HepG2 (cell line): ENCODE results near the gene CAMTA2. TPM values are rescaled to one million over a fixed set of nuclear protein-coding genes. Genes with fewer than 3 reads are reported as not detected.

ENCODE experiments used
- AGO2 ChIP-seq: fragments of 200-400 bp; formaldehyde crosslinking; optimal IDR thresholded peaks from 2 replicates; pipeline ENCODE3; 2017; ENCODE audit warnings: mild to moderate bottlenecking, low read depth, low read length, moderate library complexity
- ATF1 ChIP-seq: IDR thresholded peaks from 2 replicates; pipeline ENCODE4 v1.6.1; 2016; ENCODE audit warnings: mild to moderate bottlenecking, control low read depth
- ATF6 ChIP-seq: sonication (generic); formaldehyde crosslinking; conservative IDR thresholded peaks from 2 replicates; pipeline ENCODE4 v1.4.0; 2020; ENCODE audit warnings: missing genetic modification reagents
- CBX1 ChIP-seq: IDR thresholded peaks from one replicate; pipeline ENCODE4 v1.6.1; 2016; ENCODE audit warnings: antibody characterized with exemption, low read depth
- HNF1B ChIP-seq: sonication (generic); formaldehyde crosslinking; IDR thresholded peaks from 2 replicates; pipeline ENCODE4 v1.5.1; 2020; ENCODE audit warnings: mild to moderate bottlenecking, moderate library complexity, missing genetic modification reagents
- KAT8 ChIP-seq: IDR thresholded peaks from 2 replicates; pipeline ENCODE4 v1.6.1; 2016; ENCODE audit warnings: missing genetic modification reagents, missing compliant biosample characterization
- MBD4 ChIP-seq: IDR thresholded peaks from 2 replicates; pipeline ENCODE4 v1.6.1; 2012; ENCODE audit warnings: low read length, inconsistent platforms, borderline replicate concordance
- MLXIP ChIP-seq: sonication (generic); formaldehyde crosslinking; IDR thresholded peaks from 2 replicates; pipeline ENCODE4 v1.9.0; 2021; ENCODE audit warnings: missing genetic modification reagents, borderline replicate concordance
- TFDP2 ChIP-seq: sonication (generic); formaldehyde crosslinking; IDR thresholded peaks from 2 replicates; pipeline ENCODE4 v1.4.0; 2020; ENCODE audit warnings: missing genetic modification reagents
- ZFP91 ChIP-seq: sonication (generic); formaldehyde crosslinking; IDR thresholded peaks from 2 replicates; pipeline ENCODE4 v1.9.0; 2022; ENCODE audit warnings: missing genetic modification reagents, mild to moderate bottlenecking, borderline replicate concordance
- ZNF329 ChIP-seq: sonication (generic); formaldehyde crosslinking; IDR thresholded peaks from 2 replicates; pipeline ENCODE4 v1.9.0; 2021; ENCODE audit warnings: low read depth, mild to moderate bottlenecking, missing genetic modification reagents
- ZNF441 ChIP-seq: sonication (generic); formaldehyde crosslinking; IDR thresholded peaks from 2 replicates; pipeline ENCODE4 v1.7.0; 2021; ENCODE audit warnings: missing genetic modification reagents, borderline replicate concordance
- ZNF605 ChIP-seq: sonication (generic); formaldehyde crosslinking; IDR thresholded peaks from 2 replicates; pipeline ENCODE4 v1.8.0; 2022; ENCODE audit warnings: mild to moderate bottlenecking, missing genetic modification reagents
- ZNF660 ChIP-seq: sonication (generic); formaldehyde crosslinking; IDR thresholded peaks from 2 replicates; pipeline ENCODE4 v1.5.1; 2020; ENCODE audit warnings: mild to moderate bottlenecking, low read depth, missing genetic modification reagents, borderline replicate concordance
- ZNF691 ChIP-seq: sonication (generic); formaldehyde crosslinking; IDR thresholded peaks from 2 replicates; pipeline ENCODE4 v1.4.0; 2020; ENCODE audit warnings: missing genetic modification reagents, low read depth, mild to moderate bottlenecking, borderline replicate concordance
- polyA plus RNA-seq, 8 experiments: library from polyadenylated mRNA; depleted of rRNA in 3 of 8; stranded (reverse) in 7 of 8; unstranded in 1 of 8; fragments of >200 nt; fragmentation: Illumina TruSeq in 4 of 8; extraction: Trizol in 4 of 8; gene quantifications; 2 replicates each; pipeline versions ENCODE4 v1.2.1 to v1.2.3, GENCODE V29; 2011 to 2016; ENCODE audit warnings: low read depth in 4 of 8, missing spikeins in 1 of 8, mixed read lengths in 1 of 8; ENCODE audit not compliant: insufficient read depth in 1 of 8
- total RNA-seq, 5 experiments: library from RNA; depleted of rRNA; stranded (reverse); fragments of >200 nt; fragmentation: Illumina TruSeq; extraction: Trizol; gene quantifications; 2 replicates each; pipeline ENCODE4 v1.2.3, GENCODE V29; 2016; ENCODE audit warnings: low read depth in 1 of 5

Gene CAMTA2
- total and polyA plus RNA-seq, 2 of the 13 experiments (the other 11 are each of a cell fraction or from before 2014, with no cell fraction given): 4.1 to 7.1 TPM

- TF ChIP-seq MLXIP (CRISPR knock-in tag) (no peak), ATF1 (CRISPR knock-in tag) (no peak), ZNF441 (no peak), AGO2 (peak; percentile 90), HNF1B (CRISPR knock-in tag) (peak; percentile 23; the same call in 1 of the 2 replicates), ZNF605 (0 out of 2 replicates have a peak, but pooled peaks have one; percentile 41), ZFP91 (CRISPR knock-in tag) (peak; percentile 80; the same call in 1 of the 2 replicates), KAT8 (CRISPR knock-in tag) (0 out of 2 replicates have a peak, but pooled peaks have one; percentile 42), ATF6 (CRISPR knock-in tag) (no peak), MBD4 (no peak), ZNF660 (no peak), TFDP2 (CRISPR knock-in tag) (0 out of 2 replicates have a peak, but pooled peaks have one; percentile 25), ZNF691 (CRISPR knock-in tag) (peak; percentile 33; the same call in 1 of the 2 replicates), ZNF329 (CRISPR knock-in tag) (no peak), CBX1 (no peak)
Observed at GRCh38 chr17:4934173-4934979, 53.1 kb downstream of the CAMTA2 start (continued).
